ENCODE results near the gene PCDH10.

- TF ChIP-seq CTCF (IDR thresholded peaks at IDR 0.05; ENCODE audit: low read depth, low read length) (no peak), EZH2phosphoT487 (IDR thresholded peaks at IDR 0.05; ENCODE audit: low read depth) (no peak)
Observed at GRCh38 chr4:133124746-133125145, 24.3 kb upstream of the PCDH10 start.

All from OCI-LY3 (cell line).